ENCODE measurements around the gene PLD4.

Gene PLD4

GRCh38 chr14:104975481-104976197 lies 51.0 kb downstream of the PLD4 start:
- no peak for DNase-seq (ENCODE audit: low read depth)

- DNase-seq (ENCODE audit: low read depth): peak; percentile 79
These were observed 51.7 kb downstream of the PLD4 start for GRCh38 chr14:104976198-104977007.

GRCh38 chr14:104977008-104977680 lies 52.5 kb downstream of the PLD4 start:
- no peak for DNase-seq (ENCODE audit: low read depth)

GRCh38 chr14:104977681-104978653 lies 53.3 kb downstream of the PLD4 start, which contains the start of gene AHNAK2:
AHNAK2 (minus strand) TSS chr14:104978374; CDS start chr14:104978237, 137 bp downstream.
- peak; percentile 36 for DNase-seq (ENCODE audit: low read depth)

GRCh38 chr14:104978746-104979691 lies 54.3 kb downstream of the PLD4 start:
- DNase-seq (ENCODE audit: low read depth): no peak

GRCh38 chr14:104979758-104980610 lies 55.3 kb downstream of the PLD4 start:
- DNase-seq (ENCODE audit: low read depth): no peak

- no peak for DNase-seq (ENCODE audit: low read depth)
These were observed 56.2 kb downstream of the PLD4 start for GRCh38 chr14:104980611-104981531.

GRCh38 chr14:104981699-104982541 lies 57.2 kb downstream of the PLD4 start:
- no peak for DNase-seq (ENCODE audit: low read depth)

GRCh38 chr14:104982548-104983230 lies 58.0 kb downstream of the PLD4 start:
- DNase-seq (ENCODE audit: low read depth): no peak

Measured in stimulated activated CD8-positive, alpha-beta memory T cell treated with anti-CD3 and anti-CD28 coated beads, Interleukin-4, amount 100 ng/mL, for 24 hours (primary cell).